PC-9 (cell line): ENCODE results near the gene SLC12A6. TPM values are rescaled to one million over a fixed set of nuclear protein-coding genes. Genes with fewer than 3 reads are reported as not detected.

Experiments
- BruUV-seq: library from RNA; stranded (reverse); fragments of 400-500 nt; replicated peaks from 2 replicates; lab custom pipeline; 2021; lab: Mats Ljungman, UMichigan
- CTCF ChIA-PET: fragments of 300-600 bp; sonication (Branson Sonifier 250); formaldehyde crosslinking; loops from one replicate; lab custom pipeline; 2022; ENCODE audit warnings: antibody characterized with exemption; lab: Charles Lee
- POLR2A ChIA-PET: fragments of 300-600 bp; sonication (Branson Sonifier 250); formaldehyde crosslinking; loops from one replicate; lab custom pipeline; 2022; ENCODE audit warnings: antibody characterized with exemption; ENCODE audit not compliant: unreplicated experiment; lab: Charles Lee
- DNase-seq, 2 experiments: peaks; one replicate each; pipeline versions ENCODE4 v3.0.0 to v3.0.0-alpha.2; 2015 to 2022; ENCODE audit warnings: mixed read lengths in 1 of 2
- H2AFZ ChIP-seq: fragments of 200-600 bp; sonication (generic); 2 replicates; pipeline ENCODE4 v1.8.1; 2017; ENCODE audit warnings: antibody characterized with exemption
- H3F3A ChIP-seq: fragments of 200-600 bp; sonication (generic); 2 replicates; pipeline ENCODE4 v1.8.1; 2017; ENCODE audit warnings: antibody characterized with exemption, mild to moderate bottlenecking, low read depth; ENCODE audit not compliant: insufficient read depth
- H3K27ac ChIP-seq: fragments of 200-600 bp; sonication (generic); 2 replicates; pipeline ENCODE4 v1.6.1; 2016; ENCODE audit warnings: mixed run types
- H3K27me3 ChIP-seq: fragments of 200-600 bp; sonication (generic); 2 replicates; pipeline ENCODE4 v1.6.1; 2016; ENCODE audit warnings: low read depth, mixed run types; ENCODE audit not compliant: insufficient read depth
- H3K36me3 ChIP-seq: fragments of 200-600 bp; sonication (generic); 2 replicates; pipeline ENCODE4 v1.6.1; 2016; ENCODE audit warnings: low read depth, mixed run types
- H3K4me1 ChIP-seq: fragments of 200-600 bp; sonication (generic); replicated peaks from 2 replicates; pipeline ENCODE4 v1.6.1; 2016; ENCODE audit warnings: mixed run types; ENCODE audit not compliant: insufficient read depth
- H3K4me2 ChIP-seq: fragments of 200-600 bp; sonication (generic); 2 replicates; pipeline ENCODE4 v1.6.1; 2017; ENCODE audit warnings: mixed run types
- H3K4me3 ChIP-seq: fragments of 200-600 bp; sonication (generic); 2 replicates; pipeline ENCODE4 v1.6.1; 2016; ENCODE audit warnings: mixed run types
- H3K79me2 ChIP-seq: fragments of 200-600 bp; sonication (generic); 2 replicates; pipeline ENCODE4 v1.6.1; 2017; ENCODE audit warnings: low read depth, mixed run types
- H3K9me2 ChIP-seq: fragments of 200-600 bp; sonication (generic); 2 replicates; pipeline ENCODE4 v1.8.1; 2017; ENCODE audit warnings: mild to moderate bottlenecking; ENCODE audit not compliant: insufficient read depth
- H3K9me3 ChIP-seq: fragments of 200-600 bp; sonication (generic); 2 replicates; pipeline ENCODE4 v1.8.1; 2016; ENCODE audit warnings: low read depth; ENCODE audit not compliant: insufficient read depth
- H4K20me1 ChIP-seq: fragments of 200-600 bp; sonication (generic); 2 replicates; pipeline ENCODE4 v1.8.1; 2017; ENCODE audit not compliant: insufficient read depth
- EZH2 ChIP-seq: fragments of 200-600 bp; sonication (generic); IDR thresholded peaks from 2 replicates; pipeline ENCODE4 v1.8.0; 2017; ENCODE audit warnings: antibody characterized with exemption, low read depth
- intact Hi-C: fragments of 100-400 bp; cut with micrococcal nuclease; formaldehyde crosslinking; loops from one replicate; pipeline ENCODE4 v1.10.0; 2022; ENCODE audit not compliant: unreplicated experiment
- total RNA-seq: library from RNA; stranded (reverse); gene quantifications from 2 replicates; pipeline ENCODE4 v1.2.3, GENCODE V29; 2021
- TF ChIP-seq, protein P1 (sequence below): fragments of 200-600 bp; sonication (generic); conservative IDR thresholded peaks from 2 replicates; pipeline ENCODE4 v1.6.1; 2017; ENCODE audit warnings: mixed run types, antibody characterized with exemption, mild to moderate bottlenecking, moderate library complexity

SLC12A6 gene
- total RNA-seq, 1 experiment from 2014 or later, result 27.5 TPM

- Histone ChIP-seq H3K9me3 (no peaks in the 10 kb centered on the region; the same call in 1 of the 2 replicates), H3K36me3 (no peaks in the 10 kb centered on the region), H3K4me1 (peaks cover 8% of the 10 kb centered on the region; the same call in 1 of the 2 replicates), H3K9me2 (no peaks in the 10 kb centered on the region), H4K20me1 (no peaks in the 10 kb centered on the region), H3F3A (no peaks in the 10 kb centered on the region), H3K4me2 (no peak overlapping the region), H3K27ac (no peak overlapping the region), H3K4me3 (no peak overlapping the region), H3K79me2 (no peaks in the 10 kb centered on the region), H3K27me3 (no peaks in the 10 kb centered on the region), H2AFZ (no peak overlapping the region)
- POLR2A ChIA-PET, result no interaction called here
- BruUV-seq, result no TSS peak
- no peak for TF ChIP-seq EZH2
- TF ChIP-seq, protein P1, sequence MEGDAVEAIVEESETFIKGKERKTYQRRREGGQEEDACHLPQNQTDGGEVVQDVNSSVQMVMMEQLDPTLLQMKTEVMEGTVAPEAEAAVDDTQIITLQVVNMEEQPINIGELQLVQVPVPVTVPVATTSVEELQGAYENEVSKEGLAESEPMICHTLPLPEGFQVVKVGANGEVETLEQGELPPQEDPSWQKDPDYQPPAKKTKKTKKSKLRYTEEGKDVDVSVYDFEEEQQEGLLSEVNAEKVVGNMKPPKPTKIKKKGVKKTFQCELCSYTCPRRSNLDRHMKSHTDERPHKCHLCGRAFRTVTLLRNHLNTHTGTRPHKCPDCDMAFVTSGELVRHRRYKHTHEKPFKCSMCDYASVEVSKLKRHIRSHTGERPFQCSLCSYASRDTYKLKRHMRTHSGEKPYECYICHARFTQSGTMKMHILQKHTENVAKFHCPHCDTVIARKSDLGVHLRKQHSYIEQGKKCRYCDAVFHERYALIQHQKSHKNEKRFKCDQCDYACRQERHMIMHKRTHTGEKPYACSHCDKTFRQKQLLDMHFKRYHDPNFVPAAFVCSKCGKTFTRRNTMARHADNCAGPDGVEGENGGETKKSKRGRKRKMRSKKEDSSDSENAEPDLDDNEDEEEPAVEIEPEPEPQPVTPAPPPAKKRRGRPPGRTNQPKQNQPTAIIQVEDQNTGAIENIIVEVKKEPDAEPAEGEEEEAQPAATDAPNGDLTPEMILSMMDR, result no peak
- intact Hi-C loops, result no loop called here
- no peak for DNase-seq
- CTCF ChIA-PET, result interaction anchor here (0.6 kb wide), 1 partner anchor 43 kb away, joined by 3 read pairs; no protein-coding TSS in a partner anchor
Measured at GRCh38 chr15:34297059-34297458, 40.5 kb downstream of the SLC12A6 start.

GRCh38 chr15:34292621-34293020 lies 45.0 kb downstream of the SLC12A6 start:
- no peaks in the 10 kb centered on the region for H3F3A ChIP-seq
- H3K4me1 ChIP-seq, result no peaks in the 10 kb centered on the region
- H3K9me3 ChIP-seq, result no peaks in the 10 kb centered on the region
- no TSS peak for BruUV-seq
- no peak overlapping the region for H3K4me2 ChIP-seq
- intact Hi-C loops, result no loop called here
- CTCF ChIA-PET, result no interaction called here
- no peaks in the 10 kb centered on the region for H3K9me2 ChIP-seq
- no peak overlapping the region for H3K27ac ChIP-seq
- no peak overlapping the region for H2AFZ ChIP-seq
- no peak for DNase-seq
- H3K27me3 ChIP-seq, result no peaks in the 10 kb centered on the region
- no peak for TF ChIP-seq EZH2
- TF ChIP-seq, protein P1, result no peak
- no peak overlapping the region for H3K4me3 ChIP-seq
- POLR2A ChIA-PET, result no interaction called here
- no peaks in the 10 kb centered on the region for H4K20me1 ChIP-seq
- no peaks in the 10 kb centered on the region for H3K79me2 ChIP-seq
- no peaks in the 10 kb centered on the region for H3K36me3 ChIP-seq

GRCh38 chr15:34284937-34285336 lies 52.6 kb downstream of the SLC12A6 start:
- TF ChIP-seq EZH2, result no peak
- TF ChIP-seq, protein P1, result no peak
- H3K27ac ChIP-seq, result no peak overlapping the region
- no peaks in the 10 kb centered on the region for H3K36me3 ChIP-seq
- H3K4me2 ChIP-seq, result no peak overlapping the region
- ChIA-PET POLR2A (no interaction called here), CTCF (no interaction called here)
- no peak overlapping the region for H3K4me3 ChIP-seq
- intact Hi-C loops, result no loop called here
- no peak overlapping the region for H2AFZ ChIP-seq
- no peaks in the 10 kb centered on the region for H3K79me2 ChIP-seq
- no peaks in the 10 kb centered on the region for H3K9me2 ChIP-seq
- H3K9me3 ChIP-seq, result no peaks in the 10 kb centered on the region
- DNase-seq, result no peak
- H3F3A ChIP-seq, result no peaks in the 10 kb centered on the region
- H3K4me1 ChIP-seq, result 0 out of 2 replicates have a peak, but pooled peaks cover 2% of the 10 kb centered on the region
- no peaks in the 10 kb centered on the region for H4K20me1 ChIP-seq
- no TSS peak for BruUV-seq
- H3K27me3 ChIP-seq, result no peaks in the 10 kb centered on the region
